ENCODE data around the gene CDCA5.

The CDCA5 gene

GRCh38 chr11:65104628-65105027, 20.8 kb upstream of the CDCA5 start:
- no peak for DNase-seq

- DNase-seq = no peak
Observed at GRCh38 chr11:65103476-65103875, 19.6 kb upstream of the CDCA5 start.

DNA sequence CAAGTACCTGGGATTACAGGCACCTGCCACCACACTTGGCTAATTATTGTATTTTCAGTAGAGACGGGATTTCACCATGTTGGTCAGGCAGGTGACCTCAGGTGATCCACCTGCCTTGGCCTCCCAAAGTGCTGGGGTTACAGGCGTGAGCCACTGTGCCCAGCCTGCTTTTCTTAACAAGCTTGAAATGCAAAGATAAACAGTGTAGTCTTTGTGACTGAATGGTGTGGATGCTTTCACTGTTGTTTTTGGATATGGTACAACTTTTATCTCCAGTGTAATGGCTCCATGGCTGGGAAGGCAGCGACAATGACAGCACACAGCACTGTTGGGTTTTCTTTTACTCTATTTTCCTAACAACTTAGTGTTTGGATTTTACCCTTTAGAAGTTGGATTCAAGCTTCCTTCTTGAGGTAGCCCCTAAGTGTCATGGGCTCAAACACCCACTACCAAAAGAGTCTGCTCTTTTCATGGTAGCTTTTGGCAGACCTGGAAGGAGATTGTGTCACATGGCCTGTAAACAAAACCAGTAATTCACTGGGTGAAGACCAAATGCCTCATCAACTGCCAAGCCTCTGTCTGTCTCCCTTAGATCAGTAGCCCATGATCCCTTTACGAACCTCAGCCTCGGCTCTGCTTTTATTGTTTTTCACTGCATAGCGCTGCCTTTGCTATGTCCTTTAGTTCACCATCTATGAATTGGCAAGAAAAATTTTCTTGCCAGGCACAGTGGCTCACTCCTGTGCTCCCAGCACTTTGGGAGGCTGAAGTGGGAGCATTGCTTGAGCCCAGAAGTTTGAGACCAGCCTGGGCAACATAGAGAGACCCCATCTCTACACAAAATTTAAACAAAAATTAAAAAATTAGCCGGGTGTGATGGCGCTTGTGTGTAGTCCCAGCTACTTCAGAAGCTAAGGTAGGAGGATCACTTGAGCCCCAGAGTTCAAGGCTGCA, 18.6 kb upstream of the CDCA5 start:
- no peak for DNase-seq

GRCh38 chr11:65100674-65101350, 17.0 kb upstream of the CDCA5 start:
- DNase-seq = no peak

GRCh38 chr11:65096926-65097325, 13.1 kb upstream of the CDCA5 start:
- no peak for DNase-seq

GRCh38 chr11:65095974-65096806, 12.3 kb upstream of the CDCA5 start, which contains the start of gene VPS51:
Gene VPS51 (plus strand): TSS chr11:65096214. CDS start chr11:65096251, 37 bp downstream.
- peak; percentile 97 for DNase-seq

DNA sequence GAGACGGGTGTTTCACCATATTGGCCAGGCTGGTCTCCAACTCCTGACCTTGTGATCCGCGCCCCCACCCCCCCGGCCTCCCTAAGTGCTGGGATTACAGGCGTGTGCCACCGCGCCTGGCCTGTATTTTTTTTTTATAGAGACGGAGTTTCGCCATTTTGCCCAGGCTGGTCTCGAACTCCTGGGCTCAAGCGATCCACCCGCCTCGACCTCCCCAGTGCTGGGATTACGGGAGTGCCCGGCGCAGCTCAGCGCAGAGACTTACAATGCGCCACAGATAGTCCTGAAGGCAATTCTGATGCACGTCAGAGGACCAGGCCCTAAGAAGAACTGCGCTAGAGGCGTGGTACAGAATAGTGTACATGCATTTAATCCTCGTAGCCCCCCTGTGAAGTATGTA, 11.6 kb upstream of the CDCA5 start:
- DNase-seq = no peak

GRCh38 chr11:65090628-65091027, 6.8 kb upstream of the CDCA5 start:
- no peak for DNase-seq

DNA sequence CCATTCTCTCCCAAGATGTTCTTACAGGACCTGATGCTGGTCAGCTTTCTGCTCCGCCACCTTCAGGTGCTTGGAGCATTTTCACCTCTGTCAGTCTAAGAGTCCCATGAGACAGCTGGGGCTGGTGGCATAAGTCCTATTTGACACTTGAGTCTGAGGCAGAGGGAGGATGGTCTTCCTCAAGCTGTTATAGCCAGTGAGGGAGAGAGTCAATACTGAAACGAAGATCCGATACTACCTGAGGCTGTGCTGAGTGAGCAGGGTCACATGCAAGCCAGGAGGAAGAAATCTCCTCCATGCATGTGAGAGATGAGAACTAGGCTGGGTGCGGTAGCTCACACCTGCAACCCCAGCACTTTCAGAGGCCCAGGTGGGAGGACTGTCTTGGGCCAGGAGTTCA, 5.8 kb upstream of the CDCA5 start:
- DNase-seq = peak; percentile 77

GRCh38 chr11:65087827-65088226, 4.0 kb upstream of the CDCA5 start:
- no peak for DNase-seq

DNA sequence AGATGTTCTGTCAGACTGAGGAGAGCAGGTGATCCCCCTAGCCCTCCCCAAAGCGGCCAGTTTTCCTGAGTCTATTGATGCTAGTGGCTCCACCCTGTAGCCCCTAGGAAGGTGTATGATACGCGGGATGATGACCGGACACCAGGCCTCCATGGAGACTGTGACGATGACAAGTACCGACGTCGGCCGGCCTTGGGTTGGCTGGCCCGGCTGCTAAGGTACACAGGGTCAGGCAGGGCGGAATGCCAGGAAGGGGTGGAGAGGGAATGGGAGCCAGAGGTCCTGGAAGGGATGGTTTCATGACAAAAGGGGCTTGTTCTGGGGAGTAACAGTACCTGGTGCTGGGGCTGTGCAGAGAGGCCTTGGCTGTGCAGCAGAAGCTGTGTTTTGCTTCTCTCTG, 3.4 kb upstream of the CDCA5 start:
- no peak for DNase-seq

GRCh38 chr11:65086809-65087208, 3.0 kb upstream of the CDCA5 start:
- DNase-seq = no peak

DNA sequence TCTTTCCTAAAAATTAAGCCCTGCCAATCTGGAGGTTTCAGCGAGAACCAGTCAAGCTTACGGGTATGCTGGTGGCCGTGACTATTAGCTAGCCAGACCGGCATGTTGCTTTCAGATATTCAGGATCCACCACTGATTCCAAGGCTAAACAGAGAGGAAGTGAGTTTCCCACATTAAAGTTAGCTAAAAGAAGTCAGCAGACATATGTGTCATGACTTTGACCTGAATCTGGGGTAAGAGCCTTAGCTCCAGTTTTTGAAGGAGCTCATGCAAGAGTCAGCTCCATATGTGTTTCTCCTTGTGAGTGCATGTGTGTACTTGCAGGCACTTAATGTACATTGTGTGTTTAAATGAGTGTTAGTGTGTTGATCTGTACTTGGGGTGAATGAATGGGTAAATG, 1.6 kb upstream of the CDCA5 start:
- no peak for DNase-seq

GRCh38 chr11:65084598-65085375, 947 bp upstream of the CDCA5 start:
- no peak for DNase-seq

GRCh38 chr11:65083134-65083833, 556 bp downstream of the CDCA5 start:
- no peak for DNase-seq

GRCh38 chr11:65078786-65079342, 5.0 kb downstream of the CDCA5 start:
- DNase-seq = no peak

GRCh38 chr11:65078151-65078550, 5.7 kb downstream of the CDCA5 start:
- DNase-seq = peak; percentile 74

GRCh38 chr11:65077451-65077850, 6.4 kb downstream of the CDCA5 start:
- peak; percentile 35 for DNase-seq

DNA sequence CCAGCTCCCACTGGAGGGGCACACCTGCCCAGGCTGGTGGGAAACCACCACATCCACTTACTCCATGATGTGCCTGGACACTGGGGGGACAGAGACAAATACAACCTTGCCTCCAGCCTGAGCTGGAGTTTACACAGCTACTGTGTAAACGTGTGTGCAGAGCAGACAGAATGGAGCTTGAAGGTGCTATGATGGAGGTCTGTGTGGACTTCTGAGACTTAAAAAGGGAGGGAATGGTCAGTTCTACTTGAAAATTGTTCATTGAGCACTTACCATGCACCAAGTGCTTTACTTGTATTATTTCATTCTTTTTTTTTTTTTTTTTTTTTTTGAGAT, 11.2 kb downstream of the CDCA5 start:
- DNase-seq = no peak

DNA sequence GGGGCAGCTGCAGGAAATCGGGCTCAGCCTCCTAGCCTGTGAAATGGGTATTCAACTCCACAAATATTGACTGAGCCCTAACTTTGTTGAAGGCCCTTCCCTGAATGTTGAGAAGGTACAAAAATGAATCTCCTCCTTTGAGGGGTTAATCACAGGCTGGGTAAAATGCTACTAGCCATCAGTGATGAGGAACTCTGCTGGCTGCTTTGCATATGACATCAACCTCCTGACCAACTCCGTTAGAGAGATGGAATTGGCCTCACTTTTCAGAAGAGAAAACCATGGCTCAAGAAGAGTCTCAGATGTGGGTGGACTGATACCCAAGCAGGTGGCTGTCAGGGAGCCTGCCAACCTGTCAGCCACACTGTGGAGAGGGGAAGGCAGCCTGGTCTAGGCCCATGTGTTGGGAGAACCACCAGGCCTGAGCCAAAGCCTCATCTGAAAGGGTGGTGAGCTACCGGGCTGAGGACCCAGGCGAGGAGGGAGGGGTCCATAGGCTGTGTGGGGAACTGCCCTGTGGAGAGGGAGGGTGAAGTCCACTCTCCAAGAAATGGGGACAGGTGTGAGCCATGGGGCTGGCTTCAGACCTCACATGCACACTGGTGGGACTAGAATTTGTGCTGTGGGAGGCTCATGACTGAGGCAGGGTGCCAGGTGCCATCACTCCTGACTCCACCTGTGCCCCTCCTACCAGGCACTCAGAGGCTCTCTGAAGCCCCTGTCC, 11.8 kb downstream of the CDCA5 start:
- DNase-seq = no peak

DNA sequence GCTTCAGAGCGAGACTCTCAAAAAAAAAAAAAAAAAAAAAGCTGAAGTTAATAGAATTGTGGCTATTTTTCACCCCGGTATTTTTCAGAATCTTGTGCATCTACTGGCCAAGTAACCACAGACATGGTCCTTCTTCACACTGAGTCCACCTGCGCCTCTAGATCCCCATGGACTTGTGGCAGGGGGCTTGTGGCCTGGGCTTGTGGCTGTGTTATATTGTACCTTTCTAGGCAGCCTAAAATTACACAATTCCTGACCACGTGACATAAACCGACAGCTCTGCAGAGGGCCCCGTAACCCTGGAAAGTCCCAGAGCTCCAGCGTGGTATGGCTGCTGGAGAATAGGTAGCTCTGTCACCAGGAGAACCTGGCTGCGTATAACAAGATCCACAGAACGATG, 14.6 kb downstream of the CDCA5 start:
- no peak for DNase-seq
